GM21390 (cell line): ENCODE results near the gene RNASE2.
"Not testable (repeated sequence)": the region's sequence is repeated elsewhere in the genome, so short reads cannot be mapped to it uniquely, and the experiment has no call there.

ENCODE experiments used
- ATAC-seq: cut with Tn5 transposase; IDR thresholded peaks from one replicate; pipeline ENCODE4 v1.9.1; 2021; ENCODE audit not compliant: unreplicated experiment

The RNASE2 gene

DNA sequence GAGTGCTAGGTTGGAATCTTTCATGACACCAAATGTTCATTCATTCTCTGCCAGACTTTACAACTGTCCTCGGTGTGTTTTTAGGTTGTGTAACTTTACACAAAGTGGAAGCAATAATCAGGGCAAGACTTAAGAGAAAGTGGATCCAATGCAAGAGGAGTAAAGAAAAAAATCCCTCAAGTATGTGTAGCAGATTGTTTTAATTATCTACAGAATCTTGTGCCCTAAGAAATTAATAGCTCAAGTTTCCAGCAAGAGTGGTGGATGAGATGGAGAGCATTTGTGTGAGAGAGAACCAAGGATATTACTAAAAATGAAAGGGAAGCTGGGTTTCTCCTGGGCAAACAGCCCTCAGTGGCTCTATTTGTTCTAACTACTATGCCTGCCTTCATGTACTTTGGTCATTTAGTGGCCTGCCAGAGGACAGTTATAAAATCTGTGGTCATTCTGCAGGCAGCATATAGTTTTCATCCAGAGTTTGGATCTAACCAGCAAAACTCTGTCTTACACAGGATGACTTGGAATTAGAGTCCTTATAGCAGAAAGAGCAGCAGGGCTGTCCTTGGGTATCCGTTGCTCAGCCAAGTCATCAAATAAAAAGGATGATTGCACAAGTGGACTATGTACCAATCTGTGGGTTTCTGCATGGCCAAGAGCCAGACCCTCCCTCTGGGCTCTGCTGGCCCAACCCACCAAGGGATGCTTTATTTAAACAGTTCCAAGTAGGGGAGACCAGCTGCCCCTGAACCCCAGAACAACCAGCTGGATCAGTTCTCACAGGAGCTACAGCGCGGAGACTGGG, at the start of gene RNASE2:
Gene RNASE2 (plus strand): TSS at position 752 of the 802 bp plus-strand sequence. CDS start 285 bp downstream, outside the sequence.
- ATAC-seq = not testable (repeated sequence)

DNA sequence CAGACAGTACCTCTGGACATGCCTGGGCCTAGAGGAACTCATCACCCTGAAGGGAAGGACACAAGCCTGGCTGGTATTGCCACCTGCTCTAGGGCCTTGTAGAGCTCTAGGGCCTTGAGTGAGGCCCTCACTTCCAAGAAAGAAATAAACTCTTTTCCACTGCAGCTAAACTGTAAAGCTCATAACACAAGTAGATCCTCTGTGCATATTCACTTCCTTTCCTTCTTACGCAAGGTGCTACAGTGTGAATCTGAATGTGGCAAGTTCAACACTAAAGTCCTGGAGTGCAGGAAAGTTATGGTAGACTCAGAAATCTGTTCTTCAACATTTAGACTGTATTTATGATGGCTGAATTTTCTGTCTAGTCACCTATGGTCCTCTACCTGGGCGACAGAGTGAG, 49.6 kb upstream of the RNASE2 start:
- no peak for ATAC-seq

DNA sequence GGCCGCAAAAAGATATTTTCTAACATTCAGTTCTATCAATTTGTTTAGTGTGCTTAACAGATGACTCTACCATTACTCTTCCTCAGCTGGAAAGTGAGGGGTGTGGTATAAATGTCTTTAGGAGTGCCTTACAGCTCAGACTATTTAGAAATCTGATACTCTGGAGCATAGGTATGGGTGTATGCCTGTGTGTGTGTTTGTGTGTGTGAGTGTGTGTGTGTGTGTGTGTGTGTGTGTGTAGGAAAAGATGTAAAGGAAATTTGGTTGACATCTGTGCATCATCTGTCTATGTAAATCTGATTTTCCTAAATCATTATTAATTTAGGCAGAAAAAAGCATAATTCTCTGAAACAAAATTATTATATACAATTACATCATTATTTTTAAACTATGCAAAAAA, 48.1 kb upstream of the RNASE2 start:
- no peak for ATAC-seq

DNA sequence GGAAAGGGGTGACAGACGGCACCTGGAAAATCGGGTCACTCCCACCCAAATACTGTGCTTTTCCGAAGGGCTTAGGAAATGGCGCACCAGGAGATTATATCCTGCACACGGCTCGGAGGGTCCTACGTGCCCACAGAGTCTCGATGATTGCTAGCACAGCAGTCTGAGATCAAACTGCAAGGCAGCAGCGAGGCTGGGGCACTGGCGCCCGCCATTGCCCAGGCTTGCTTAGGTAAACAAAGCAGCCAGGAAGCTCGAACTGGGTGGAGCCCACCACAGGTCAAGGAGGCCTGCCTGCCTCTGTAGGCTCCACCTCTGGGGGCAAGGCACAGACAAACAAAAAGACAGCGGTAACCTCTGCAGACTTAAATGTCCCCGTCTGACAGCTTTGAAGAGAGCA, 44.5 kb upstream of the RNASE2 start:
- ATAC-seq = not testable (repeated sequence)

DNA sequence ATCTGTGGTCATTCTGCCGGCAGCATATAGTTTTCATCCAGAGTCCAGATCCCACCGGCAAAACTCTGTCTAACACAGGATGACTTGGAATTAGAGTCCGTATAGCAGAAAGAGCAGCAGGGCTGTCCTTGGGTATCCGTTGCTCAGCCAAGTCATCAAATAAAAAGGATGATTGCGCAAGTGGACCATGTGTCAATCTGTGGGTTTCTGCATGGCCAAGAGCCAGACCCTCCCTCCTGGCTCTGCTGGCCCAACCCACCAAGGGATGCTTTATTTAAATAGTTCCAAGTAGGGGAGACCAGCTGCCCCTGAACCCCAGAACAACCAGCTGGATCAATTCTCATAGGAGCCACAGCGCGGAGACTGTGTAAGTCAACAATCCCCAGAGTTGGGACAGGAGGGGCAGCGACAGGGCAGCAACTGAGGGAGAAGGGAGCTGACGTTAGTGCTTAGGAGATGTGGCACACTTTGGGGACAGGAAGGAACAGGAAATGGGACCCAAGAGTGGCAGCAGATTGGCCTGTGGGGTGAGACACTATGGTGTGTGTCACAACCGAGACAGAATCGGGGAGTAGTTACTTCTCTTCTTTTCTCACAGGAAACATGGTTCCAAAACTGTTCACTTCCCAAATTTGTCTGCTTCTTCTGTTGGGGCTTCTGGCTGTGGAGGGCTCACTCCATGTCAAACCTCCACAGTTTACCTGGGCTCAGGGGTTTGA, 36.1 kb upstream of the RNASE2 start:
- not testable (repeated sequence) for ATAC-seq

DNA sequence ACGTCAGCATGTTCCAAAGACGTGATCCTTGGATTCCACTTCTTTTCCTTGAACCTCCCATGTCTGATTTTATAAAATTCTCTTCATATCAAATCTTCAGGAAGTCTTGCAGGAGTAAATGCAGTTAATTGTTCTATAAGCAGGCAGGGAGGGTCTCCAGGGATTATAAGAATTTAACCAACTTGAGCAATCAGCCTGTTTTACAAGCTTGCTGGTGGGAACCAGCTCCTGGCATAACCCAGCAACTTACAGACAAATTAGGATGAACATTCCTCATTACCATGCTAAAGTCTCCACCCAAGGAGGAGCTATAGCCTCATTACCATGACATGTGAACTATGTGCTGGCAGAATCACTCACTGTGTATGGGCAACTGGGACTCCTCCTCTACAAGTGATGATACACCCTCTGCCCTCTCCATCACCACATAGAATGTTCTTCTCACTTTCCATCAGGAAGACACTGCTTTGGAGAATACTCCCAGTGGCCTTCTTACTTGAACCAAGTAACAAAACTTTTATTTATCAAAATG, 31.5 kb upstream of the RNASE2 start:
- ATAC-seq = not testable (repeated sequence)

DNA sequence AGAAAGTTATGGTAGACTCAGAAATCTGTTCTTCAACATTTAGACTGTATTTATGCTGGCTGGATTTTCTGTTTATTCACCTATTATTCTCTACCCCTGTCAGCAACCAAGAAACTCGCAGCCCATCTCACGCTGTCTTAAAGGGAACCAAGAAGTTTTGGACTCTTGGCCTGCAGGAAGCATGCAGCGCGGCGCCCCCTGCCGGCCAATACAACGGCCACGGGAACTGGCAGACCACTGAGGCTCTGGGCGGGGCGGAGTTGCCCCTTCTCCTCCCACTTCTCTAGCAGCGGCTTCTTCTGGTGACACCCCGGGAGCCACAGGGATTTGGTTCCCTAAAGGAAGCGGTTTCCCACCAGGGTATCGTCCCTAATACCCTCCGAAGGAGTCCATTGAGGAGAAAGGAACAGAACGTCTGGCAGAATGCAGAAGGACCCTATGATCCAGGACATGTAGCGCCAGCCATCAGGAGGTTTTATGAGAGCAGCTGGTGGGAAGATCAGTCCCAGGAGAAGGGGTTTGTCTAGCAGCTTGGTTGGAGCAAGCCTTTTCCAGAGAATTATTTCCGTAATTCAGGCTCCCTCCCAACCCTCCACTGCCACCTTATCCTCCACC, 21.0 kb upstream of the RNASE2 start:
- no peak for ATAC-seq

DNA sequence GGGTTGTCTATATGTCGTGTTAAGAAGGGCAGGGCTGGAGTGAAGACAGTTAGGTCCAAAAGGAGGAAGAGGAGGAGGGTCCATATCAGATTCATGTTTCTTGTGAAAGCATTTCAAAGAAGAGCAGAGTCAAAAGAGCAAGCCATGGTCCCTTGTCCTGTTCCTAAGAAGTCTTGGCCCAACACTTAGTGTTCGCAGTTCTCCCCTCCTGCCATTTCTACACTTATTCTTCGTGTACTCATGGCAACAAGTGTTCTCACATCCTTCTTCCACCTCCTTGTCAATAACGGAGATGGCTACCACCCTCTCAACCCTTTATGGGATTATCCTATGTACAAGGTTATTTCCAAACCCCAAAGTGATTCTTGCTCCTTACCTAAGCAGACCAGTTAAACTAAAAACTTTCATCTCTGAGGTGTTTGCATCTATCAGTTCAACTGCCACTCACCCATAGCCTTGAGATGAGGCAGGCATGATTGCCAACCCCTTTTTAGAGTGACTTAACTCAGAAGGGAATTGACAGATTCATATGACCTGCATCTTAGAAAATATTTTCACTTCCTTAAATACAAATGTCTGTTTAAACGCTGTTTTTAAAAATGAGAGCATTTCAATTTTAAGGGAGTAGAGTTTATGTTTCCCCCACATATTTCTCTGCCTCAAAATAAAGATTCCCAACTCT, 19.8 kb upstream of the RNASE2 start:
- ATAC-seq = no peak

DNA sequence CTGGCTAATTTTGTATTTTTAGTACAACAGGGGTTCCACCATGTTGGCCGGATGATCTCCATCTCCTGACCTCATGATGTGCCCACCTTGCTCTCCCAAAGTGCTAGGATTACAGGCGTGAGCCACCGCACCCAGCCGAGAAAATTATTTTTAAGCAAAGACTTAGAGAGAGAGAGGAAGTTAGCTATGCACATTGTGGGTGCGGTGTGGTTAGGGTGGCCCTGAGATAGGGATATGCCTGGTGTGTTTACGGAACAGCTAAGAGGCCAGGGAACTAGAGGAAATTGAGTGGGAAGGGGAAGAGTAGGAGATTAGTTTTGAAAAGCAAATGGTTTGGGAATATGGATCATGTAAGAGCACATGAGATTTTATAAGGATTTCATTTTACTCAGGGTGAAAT, 10.1 kb upstream of the RNASE2 start:
- ATAC-seq = not testable (repeated sequence)

DNA sequence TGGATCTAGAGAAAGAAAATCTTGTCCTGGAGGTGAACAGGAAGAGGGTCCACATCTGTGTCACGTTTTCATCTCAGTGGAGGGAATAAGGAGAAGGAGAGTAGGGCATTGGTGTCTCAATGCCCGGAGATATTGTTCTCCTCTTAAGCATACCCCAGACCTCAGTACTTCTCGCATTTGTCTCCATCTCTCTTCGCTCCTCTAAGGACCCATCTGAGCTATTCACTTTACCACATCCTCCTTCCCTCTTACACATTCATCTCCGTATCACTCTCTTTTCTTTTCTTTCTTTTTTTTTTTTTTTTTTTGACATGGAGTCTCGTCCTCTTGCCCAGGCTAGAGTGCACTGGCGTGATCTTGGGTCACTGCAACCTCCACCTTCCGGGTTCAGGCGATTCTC, 8.6 kb upstream of the RNASE2 start:
- not testable (repeated sequence) for ATAC-seq

DNA sequence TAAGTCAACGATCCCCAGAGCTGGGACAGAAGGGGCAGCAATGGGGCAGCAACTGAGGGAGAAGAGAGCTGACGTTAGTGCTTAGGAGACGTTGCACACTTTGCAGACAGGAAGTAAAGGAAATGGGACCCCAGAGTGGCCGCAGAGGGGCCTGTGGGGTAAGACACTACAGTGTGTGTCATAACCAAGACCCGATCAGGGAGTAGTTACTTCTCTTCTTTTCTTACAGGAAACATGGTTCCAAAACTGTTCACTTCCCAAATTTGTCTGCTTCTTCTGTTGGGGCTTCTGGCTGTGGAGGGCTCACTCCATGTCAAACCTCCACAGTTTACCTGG, 219 bp downstream of the RNASE2 start:
- not testable (repeated sequence) for ATAC-seq

DNA sequence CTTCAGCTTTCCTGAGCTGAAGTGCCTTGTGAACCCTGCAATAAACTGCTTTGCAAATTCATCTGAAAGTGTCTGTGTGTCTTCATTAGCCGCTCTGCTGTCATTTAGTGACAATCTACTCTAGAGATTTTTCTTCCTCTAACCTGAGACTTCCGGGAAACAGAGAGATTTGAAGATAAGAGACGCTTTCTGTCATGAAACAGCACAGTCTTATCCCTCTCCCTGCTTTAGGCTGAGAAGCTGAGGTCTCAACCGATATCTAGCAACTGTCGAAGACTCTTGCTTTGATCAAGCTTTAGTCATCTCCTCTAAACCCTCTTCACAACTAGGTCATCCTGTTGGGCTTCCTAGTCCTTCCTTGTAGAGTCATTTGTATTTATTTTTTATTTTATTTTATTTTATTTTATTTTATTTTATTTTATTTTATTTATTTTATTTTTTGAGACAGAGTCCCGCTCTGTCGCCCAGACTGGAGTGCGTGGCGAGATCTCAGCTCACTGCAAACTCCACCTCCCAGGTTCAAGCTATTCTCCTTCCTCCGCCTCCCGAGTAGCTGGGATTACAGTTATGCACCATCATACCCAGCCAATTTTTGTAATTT, 1.2 kb downstream of the RNASE2 start:
- ATAC-seq = no peak

DNA sequence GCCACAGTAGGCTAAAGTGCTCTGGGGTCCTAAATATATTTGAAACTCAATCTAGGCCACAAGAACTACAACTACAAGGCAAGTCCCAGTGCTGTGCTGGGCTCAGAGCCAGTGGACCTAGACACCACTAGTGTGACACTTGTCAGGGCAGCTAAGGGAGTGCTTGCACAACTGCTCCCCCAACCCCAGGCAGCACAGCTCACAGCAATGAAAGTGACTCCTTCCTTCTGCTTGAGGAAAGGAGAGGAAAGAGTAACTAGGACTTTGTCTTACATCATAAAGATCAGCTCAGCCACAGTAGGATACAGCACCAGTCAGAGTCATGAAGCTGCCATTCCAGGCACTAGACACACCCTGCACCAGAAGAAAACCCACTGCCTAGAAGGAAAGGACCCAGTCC, 3.7 kb downstream of the RNASE2 start:
- ATAC-seq = not testable (repeated sequence)

DNA sequence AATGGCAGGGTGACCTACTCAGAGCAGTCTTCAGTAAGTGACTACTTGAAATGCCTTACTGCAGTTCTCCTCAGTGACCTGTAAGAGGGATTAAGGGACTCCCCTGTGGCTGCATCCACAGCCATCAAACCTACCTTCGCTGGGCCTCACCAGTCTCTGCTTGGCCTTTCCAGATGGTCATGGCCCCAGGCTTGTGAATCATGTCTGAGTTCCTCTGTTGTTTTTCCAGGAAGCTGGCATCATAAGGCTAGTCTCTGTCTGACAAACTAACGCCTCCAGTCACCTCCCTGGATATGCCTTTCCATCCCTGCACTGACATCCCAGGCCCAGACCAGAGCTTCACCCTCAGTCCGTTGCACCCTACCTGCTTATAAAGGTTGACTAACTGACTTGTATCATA, 14.0 kb downstream of the RNASE2 start:
- ATAC-seq = no peak

DNA sequence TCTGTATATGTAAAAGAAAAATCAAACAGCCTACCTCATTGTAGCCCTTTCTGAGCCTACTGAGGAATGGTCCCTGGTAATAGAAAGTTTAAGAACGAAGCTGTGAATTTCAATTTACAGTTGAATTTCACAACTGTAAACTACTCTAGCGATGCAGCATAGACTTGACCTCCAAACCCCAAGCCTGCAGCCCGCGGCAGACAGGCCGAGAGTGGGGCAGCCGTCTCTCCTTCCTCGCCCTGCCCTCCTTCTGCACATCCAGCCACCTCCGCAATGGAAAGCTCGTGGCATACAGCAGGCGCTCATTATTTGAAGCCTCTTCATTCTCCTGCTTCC, 15.3 kb downstream of the RNASE2 start:
- peak; percentile 9 for ATAC-seq

DNA sequence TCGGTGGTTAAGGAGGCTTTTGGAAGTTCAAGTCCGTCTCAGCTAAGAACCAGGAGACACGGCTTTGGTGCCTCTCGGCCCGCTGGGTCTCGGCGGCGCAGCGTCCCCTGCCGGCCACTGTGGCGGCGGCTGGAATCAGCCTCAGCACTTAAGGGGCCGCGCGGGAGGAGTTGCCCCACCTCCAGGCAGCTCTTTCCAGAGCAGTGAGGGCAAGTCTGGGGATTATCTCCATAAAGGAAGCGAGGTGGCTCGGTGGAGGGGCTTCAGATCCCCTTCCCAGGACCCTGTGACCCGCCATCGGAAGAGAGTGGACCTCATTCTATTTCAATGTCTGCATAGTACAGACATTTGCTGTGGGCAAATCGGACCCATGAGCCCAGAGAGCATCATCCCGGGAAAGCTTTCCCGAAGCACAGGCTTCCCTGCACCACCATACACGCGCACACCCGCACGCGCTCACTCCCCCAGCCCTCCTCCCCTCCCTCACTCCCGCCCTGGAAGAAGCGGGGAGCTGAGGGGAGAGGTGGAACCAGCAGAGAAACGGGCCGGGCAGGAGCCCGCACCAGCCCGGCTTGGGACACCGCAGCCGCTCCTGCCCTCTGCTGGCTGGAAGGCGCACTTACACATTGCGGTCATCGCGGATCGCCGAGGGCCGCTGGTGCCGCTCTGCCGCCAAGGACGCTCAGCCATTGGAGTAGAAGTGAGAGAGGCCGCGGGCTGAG, 15.9 kb downstream of the RNASE2 start:
- ATAC-seq = peak; percentile 95

DNA sequence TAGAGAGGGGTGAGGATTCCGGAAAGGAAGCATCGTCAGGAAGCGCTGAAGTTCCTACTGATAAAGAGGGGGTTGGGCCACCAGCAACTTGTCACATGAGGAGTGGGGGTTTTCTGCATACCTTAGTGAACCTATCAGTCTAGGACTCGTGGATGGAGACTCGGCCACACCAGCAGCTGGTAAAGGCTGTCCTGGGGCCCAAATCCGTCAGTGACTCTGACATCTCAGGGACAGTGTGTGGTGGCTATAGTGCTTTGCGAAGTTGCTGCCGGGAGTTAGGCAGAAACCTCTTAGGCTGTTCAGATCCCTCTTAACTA, 16.4 kb downstream of the RNASE2 start:
- ATAC-seq = no peak

DNA sequence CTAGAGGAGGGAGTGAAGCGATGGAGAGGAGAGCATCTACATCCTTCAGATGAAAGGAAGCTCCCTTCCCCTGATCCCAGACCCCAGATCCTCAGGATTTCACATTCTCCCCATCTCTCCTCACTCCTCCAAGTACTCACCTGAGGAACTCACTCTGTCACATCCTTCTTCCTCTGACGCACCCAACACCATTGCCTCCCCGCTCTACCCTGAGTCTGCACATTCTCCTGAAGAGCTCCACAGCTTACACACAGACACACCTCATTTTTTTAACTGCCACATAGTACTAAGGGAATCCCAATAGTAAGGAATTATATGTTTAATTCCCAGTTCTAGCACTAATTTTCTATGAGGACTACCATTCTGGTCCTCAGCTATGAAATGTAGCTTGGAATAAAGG, 18.2 kb downstream of the RNASE2 start:
- no peak for ATAC-seq

DNA sequence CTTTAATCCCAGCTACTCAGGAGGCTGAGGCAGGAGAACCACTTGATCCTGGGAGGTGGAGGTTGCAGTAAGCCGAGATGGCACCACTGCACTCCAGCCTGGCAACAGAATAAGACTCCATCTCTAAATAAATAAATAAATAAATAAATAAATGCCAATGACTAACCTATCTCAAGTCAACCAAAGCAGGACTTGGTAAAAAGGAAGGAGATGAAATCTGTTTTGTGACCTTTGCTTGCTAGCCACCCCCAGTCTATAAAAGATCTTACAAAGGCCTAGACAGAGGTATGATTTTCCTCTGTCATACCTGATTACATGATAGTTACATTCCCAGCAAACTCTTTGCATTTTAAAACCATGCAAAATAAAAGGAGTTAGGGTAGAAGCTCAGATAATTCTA, 21.0 kb downstream of the RNASE2 start:
- no peak for ATAC-seq

DNA sequence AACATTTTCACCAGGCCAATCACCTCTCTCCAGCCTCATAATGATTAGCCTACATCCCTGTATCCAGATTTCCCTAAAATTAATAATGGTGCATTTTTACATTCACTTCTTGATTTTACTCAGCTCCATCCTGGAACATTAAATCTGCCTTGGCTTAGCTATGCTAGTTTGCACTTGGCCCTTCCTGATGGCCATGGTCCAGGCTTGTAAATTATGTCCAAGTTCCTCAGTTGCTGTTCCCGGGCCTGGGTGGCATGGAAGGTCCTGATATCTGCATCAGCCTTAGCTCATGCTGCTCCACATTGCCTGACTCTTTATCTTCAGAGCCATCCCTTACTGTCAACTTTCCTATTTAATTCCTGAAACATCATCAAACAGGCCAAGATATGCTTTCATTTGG, 23.4 kb downstream of the RNASE2 start:
- ATAC-seq = no peak
